SKM-1 (cell line): Measurements from ENCODE around the gene RNASEH2A.
A peak's percentile ranks its signal among the peaks of the same experiment; 100 is the strongest.

Experiments used
- DNase-seq: peaks from one replicate; lab custom pipeline; 2025; ENCODE audit not compliant: unreplicated experiment; lab: John Stamatoyannopoulos, UW

RNASEH2A gene

DNA sequence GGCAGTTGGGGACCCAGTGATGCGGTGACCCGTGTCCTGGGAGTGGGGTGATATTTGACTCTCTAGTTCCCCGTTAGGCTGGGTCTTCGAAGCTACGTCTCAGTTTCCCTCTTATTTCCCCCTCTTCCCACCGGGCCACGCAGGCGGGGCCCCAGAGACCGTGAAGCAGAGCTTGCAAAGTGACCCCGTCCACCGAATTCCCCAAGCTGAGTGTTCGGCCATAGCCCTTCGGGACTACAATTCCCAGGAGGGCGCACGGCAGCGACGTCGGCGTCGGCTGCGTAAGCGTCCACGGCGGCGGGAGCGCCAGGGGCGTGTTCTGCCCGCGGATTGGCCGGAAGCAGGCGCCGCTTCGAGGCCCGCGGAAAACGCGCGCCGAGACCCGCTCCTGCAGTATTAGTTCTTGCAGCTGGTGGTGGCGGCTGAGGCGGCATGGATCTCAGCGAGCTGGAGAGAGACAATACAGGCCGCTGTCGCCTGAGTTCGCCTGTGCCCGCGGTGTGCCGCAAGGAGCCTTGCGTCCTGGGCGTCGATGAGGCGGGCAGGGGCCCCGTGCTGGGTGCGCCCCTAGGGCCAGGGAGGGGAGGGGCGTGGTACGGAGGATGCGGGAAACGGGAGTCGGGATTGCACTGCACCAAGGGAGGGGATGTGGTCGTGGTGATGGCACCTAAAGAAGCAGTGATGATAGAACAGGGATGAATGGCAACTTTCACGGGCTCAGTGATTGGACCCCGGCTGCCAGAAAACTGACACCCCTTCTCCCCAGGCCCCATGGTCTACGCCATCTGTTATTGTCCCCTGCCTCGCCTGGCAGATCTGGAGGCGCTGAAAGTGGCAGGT, at the start of gene RNASEH2A:
Gene RNASEH2A (plus strand): TSS at position 343 of the 840 bp plus-strand sequence. CDS start 90 bp downstream, at position 433.
- peak; percentile 59 for DNase-seq

DNA sequence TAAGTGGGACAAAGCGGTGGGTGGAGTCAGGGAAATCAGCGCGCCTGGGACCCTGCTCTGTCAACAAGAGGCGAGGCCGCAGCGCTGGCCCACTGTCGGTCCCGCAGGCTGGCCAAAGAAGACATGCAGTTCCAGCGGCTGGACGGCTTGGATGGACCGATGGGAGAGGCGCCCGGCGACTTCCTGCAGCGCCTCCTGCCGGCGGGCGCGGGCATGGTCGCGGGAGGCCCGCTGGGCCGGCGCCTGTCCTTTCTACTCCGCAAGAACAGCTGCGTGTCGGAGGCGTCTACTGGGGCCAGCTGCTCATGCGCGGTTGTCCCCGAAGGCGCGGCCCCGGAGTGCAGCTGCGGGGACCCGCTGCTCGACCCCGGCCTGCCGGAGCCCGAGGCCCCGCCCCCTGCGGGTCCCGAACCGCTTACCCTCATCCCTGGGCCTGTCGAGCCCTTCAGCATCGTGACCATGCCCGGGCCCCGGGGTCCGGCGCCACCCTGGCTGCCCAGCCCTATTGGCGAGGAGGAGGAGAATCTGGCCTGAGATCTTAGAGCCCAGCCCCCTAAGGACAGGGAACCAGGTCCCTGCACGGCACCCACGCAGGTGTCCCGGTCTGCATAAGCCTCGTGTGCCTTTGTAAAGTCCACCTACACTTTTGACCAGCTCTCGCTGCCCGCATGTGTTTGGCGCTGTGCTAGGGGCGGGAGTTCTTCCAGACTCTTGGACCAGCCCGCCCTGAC, 48.7 kb upstream of the RNASEH2A start:
- DNase-seq, result peak; percentile 39

DNA sequence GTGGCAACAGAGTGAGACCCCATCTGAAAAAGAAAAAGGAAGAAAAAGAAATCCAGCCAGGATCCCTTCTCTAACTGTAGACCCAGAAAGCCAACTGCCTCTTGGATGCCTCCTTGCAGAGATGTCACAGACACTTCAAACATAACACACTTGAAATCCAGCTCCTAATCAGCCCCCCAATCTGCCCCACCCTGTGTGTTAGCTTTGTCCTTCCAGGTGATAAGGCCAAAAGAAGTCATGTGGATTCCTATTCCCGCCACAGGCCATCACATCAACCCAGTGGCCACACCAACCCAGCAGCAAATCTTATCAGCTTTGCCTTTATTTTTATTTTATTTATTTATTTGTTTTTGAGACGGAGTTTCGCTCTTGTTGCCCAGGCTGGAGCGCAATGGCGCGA, 46.7 kb upstream of the RNASEH2A start:
- no peak for DNase-seq

GRCh38 chr19:12763100-12763499, 43.3 kb upstream of the RNASEH2A start:
- DNase-seq, result no peak

GRCh38 chr19:12764698-12765097, 41.7 kb upstream of the RNASEH2A start:
- no peak for DNase-seq

DNA sequence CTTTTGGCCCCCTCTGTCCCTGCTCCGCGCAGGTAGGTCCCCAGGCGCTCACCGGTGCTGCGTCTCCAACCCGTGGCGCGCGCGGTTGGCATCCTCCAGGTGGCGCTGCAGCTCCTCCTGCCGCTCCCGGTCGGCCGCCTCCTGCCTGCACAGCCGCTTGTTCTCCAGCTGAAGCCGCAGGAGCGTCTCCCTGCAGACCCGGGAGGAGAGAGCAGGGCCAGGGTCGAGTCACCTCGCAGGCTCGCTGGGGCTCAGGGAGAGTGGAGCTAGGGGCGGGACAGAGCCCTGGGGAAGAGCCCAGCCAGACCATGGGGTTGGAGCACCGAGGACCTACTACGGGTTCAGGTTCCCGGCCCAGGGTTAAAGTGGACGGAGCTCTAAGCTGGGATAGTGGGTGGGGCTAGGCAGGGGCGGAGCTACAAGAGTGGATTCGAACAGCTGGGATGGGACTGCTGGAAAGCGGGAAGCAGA, 40.3 kb upstream of the RNASEH2A start:
- peak; percentile 75 for DNase-seq

DNA sequence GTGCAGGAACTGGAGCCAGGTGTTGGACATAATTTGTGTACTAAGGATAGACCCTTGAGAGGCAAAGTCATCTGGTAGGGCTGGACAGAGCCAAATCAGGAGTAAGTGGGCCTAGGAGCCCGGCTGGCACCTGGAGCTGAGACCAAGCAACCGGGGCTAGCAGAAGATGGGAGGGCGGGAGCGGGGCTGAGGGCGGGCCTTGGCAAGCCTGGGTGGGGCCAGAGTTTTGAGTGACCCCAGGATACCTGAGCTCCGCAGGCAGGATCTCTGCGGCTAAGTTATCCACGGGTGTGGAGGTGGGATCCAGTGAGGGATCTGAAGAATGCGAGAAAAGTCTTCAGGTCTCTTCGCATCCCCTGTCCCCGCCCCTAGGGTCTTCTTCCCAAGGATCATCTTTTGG, 39.2 kb upstream of the RNASEH2A start:
- no peak for DNase-seq

- no peak for DNase-seq
These were observed 38.7 kb upstream of the RNASEH2A start for GRCh38 chr19:12767666-12768065.

DNA sequence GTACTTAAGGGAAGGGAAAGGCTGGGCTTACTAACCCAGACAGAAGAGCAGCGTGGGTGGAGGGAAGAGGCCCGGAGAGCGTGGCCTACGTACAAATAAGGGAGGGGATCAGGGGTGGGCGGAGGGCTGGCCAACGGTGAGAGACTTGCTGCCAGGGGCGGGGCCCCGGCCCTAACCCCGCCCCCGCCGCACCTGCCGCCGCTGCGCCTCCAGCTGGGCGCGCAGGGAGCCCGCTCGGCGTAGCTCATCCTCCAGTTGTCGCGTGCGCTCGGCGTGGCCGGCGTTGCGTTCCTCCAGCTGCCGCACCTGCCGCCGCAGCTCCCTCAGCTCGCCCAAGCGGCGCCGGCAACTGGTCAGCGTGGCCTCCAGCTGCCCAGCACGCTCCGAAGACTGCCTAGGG, 36.7 kb upstream of the RNASEH2A start:
- DNase-seq, result no peak

GRCh38 chr19:12770922-12771321, 35.5 kb upstream of the RNASEH2A start:
- DNase-seq, result no peak

- no peak for DNase-seq
These were observed 34.1 kb upstream of the RNASEH2A start for GRCh38 chr19:12772323-12772722.

DNA sequence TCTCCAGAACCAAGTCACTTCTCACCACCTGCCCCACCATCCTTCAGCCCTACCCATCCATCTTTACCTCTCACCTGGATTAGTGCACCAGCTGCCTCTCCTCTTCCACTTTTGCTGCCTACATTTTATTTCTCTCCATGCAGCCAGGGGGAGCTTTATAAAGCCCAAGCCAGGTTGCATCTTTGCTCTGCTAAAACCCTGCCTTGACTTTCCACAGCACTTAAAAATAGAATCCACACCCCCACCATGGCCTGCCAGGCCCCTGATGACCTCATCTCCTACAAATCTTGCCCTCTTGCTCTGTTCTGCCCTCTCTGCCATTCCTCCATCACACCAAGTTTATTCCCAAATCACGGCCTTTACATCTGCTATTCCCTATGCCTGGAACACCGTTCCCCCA, 32.8 kb upstream of the RNASEH2A start:
- DNase-seq, result no peak

- no peak for DNase-seq
These were observed 31.5 kb upstream of the RNASEH2A start, which contains the start of gene HOOK2 for GRCh38 chr19:12774588-12775555. TSS of gene HOOK2 (minus strand) at chr19:12775552. CDS start at chr19:12775449, 103 bp downstream.

DNA sequence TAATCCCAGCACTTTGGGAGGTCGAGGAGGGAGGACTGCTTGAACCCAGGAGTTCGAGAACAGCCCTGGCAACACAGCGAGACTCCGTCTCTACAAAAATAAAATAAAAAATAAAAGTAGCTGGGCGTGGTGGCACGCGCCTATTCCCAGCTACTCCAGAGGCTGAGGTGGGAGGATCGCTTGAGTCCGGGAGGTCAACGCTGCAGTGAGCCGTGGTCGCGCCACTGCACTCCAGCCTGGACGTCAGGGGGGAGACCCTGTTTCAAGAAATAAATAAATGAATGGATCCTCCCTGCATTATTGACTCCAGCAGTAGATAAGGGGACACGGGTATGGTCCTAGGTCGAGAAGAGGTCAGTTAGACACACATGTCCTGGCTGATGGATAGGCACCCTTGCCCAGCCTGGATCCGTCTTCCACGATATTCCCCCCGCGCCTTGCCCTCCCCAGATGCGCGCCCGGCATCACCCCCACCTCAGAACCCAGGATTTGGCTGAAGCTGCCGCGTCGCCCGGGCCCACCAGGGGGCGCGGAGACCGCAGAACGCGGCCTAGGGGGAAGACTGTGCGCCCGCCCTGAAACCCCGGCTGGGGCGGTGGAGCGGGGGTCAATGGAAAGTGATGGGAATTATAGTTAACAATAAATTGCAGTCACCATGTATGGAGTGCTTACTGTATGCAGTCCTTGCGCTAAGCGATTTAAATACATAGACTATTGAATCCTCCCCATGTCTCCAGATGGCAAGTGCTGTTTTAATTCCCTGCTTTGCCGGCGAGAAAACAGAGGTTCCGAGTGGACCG, 29.0 kb upstream of the RNASEH2A start:
- peak; percentile 60 for DNase-seq

DNA sequence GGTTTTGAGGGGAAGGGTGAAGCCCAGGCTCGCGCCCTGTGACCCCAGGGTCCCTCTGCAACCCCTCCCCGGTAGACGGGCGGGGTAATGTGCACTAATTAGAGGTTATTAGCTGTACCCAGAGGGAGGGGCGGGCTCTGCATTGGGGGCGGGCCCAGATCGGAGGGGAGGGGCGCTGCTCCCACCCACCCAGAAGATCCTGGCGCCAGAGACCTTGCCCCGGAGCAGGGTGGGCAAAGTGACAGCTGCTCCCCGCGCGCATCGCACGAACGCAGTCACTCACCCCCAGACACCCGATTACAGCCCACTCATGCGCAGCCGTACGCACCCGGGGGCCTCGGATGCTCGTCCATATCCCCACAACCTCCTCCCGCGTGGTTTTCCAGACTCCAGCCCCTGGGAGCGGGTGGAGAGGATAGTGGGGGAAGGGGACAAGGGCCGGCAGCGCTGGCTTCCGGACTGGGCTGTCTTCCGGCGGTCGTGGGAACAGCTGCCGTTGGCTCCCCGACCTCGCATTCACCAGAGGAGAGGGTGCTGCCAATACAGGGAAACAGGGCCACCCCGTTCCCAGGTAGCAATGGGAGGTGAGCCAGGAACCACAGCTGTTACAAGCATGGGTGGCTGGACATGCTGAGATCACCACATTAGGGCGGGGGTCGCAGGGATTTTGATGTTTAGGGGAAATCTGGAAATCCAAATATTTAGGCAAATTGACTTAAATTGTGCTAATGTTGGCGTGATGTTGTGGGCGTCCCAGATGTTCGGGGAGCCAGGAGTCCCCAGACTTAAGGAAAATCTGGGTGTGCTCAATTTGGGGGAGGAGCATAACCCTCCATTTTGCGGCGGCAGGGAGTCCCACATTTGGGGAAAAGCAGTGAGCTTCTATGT, 28.1 kb upstream of the RNASEH2A start:
- no peak for DNase-seq

DNA sequence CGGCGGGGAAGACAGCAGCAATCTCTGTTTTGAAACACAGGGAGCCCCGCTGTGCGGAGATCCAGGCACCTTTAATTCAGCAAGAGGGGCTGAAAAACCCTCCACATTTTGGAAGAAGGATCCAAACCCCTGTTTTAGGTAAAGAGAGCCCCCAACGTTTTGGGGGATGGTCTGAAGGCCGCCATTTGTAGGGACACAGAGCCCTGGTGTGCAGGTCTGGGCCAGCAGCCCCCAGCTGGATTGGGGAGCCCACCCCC, 27.6 kb upstream of the RNASEH2A start:
- DNase-seq, result no peak

- no peak for DNase-seq
These were observed 27.0 kb upstream of the RNASEH2A start for GRCh38 chr19:12779162-12779993.

- no peak for DNase-seq
These were observed 24.3 kb upstream of the RNASEH2A start for GRCh38 chr19:12782174-12782423.
